Neural crest cell (in vitro differentiated cells): Measurements from ENCODE around the gene CARD19. TPM values are rescaled to one million over a fixed set of nuclear protein-coding genes. Genes with fewer than 3 reads are reported as not detected.

Experiments used
- DNase-seq: peaks from one replicate; pipeline ENCODE4 v3.0.0; 2021; ENCODE audit warnings: low read depth, mixed read lengths, low spot score
- H3K27ac Mint-ChIP-seq: one replicate; pipeline ENCODE4 v1.8.0; 2021; ENCODE audit warnings: mild to moderate bottlenecking, mixed read lengths; ENCODE audit not compliant: unreplicated experiment
- H3K27me3 Mint-ChIP-seq: 2 replicates; pipeline ENCODE4 v1.8.0; 2021; ENCODE audit warnings: low read depth, mild to moderate bottlenecking, mixed read lengths
- H3K36me3 Mint-ChIP-seq: 2 replicates; pipeline ENCODE4 v1.8.0; 2021; ENCODE audit warnings: low read depth, mild to moderate bottlenecking, mixed read lengths
- H3K4me1 Mint-ChIP-seq: 2 replicates; pipeline ENCODE4 v1.8.0; 2021; ENCODE audit warnings: mixed read lengths
- H3K4me3 Mint-ChIP-seq: one replicate; pipeline ENCODE4 v1.8.0; 2021; ENCODE audit warnings: mild to moderate bottlenecking, mixed read lengths
- H3K9me3 Mint-ChIP-seq: 2 replicates; pipeline ENCODE4 v1.8.0; 2021; ENCODE audit warnings: mixed read lengths
- total RNA-seq: library from RNA; stranded (reverse); gene quantifications from 2 replicates; pipeline ENCODE4 v1.2.1, GENCODE V29; 2021
- TF ChIP-seq, protein P1 (sequence below): fragments of 200-600 bp; sonication (generic); conservative IDR thresholded peaks from 2 replicates; pipeline ENCODE4 v1.5.0; 2021; ENCODE audit warnings: antibody characterized with exemption, mild to moderate bottlenecking

CARD19 gene
- total RNA-seq, 1 donor from 2014 or later: 22.1 TPM

DNA sequence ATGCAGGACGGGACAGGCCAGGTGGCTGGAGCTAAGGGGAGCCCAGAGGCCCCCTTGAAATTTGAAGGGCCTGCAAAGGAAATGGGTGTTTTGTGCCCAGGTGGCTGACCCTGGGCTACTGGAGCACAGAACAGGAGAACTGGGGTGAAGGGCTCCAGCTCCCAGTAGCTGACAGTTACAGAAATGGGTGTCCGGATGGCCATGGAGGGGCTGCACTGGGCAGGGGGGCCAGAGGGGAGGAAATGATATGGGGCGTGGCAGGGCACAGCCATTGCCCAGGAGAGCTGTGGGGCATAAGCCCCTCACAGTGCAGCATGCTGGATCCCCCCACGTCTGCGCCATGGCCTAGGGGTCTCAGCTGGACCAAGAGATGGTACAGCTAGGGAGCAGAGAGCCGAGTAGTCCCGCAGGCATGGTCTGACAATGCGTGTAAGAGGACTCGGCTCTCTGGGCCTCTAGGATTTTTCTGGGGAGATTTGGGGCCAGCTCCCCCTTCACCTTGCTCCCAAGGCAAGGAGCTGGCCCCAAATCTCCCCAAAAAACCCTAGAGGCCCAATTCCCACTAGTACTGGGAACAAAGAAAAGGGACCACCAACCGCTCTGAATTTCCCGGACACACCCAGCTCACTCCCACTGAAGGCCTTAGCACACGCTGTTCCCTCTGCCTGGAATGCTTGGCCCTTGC, 7.9 kb upstream of the CARD19 start:
- Mint-ChIP-seq H3K4me3 (no peak overlapping the region), H3K9me3 (no peaks in the 10 kb centered on the region), H3K4me1 (peaks cover 27% of the 10 kb centered on the region), H3K27me3 (peaks cover 2% of the 10 kb centered on the region), H3K27ac (no peak overlapping the region), H3K36me3 (no peaks in the 10 kb centered on the region)
- TF ChIP-seq, protein P1, sequence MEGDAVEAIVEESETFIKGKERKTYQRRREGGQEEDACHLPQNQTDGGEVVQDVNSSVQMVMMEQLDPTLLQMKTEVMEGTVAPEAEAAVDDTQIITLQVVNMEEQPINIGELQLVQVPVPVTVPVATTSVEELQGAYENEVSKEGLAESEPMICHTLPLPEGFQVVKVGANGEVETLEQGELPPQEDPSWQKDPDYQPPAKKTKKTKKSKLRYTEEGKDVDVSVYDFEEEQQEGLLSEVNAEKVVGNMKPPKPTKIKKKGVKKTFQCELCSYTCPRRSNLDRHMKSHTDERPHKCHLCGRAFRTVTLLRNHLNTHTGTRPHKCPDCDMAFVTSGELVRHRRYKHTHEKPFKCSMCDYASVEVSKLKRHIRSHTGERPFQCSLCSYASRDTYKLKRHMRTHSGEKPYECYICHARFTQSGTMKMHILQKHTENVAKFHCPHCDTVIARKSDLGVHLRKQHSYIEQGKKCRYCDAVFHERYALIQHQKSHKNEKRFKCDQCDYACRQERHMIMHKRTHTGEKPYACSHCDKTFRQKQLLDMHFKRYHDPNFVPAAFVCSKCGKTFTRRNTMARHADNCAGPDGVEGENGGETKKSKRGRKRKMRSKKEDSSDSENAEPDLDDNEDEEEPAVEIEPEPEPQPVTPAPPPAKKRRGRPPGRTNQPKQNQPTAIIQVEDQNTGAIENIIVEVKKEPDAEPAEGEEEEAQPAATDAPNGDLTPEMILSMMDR: no peak
- no peak for DNase-seq

DNA sequence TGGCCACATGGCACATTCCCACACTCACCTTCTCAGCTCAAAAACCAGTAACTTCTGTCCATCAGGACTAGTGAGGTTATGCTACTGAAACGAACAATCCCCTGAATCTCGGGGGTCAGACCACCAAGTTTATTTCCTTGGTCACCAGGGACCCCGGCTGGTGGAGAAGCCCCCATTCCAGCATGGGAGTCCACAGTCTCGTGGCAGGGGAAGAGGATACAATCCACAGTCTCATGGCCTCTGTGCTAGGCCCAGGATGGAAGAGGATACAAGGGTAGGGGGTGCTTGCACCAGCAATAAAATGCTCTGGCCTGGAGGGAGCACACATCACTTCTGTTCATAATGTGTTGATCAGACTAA, 7.4 kb upstream of the CARD19 start:
- TF ChIP-seq, protein P1: no peak
- Mint-ChIP-seq H3K27ac (no peak overlapping the region), H3K4me3 (no peak overlapping the region), H3K9me3 (no peaks in the 10 kb centered on the region), H3K27me3 (peaks cover 2% of the 10 kb centered on the region), H3K4me1 (peaks cover 29% of the 10 kb centered on the region), H3K36me3 (no peaks in the 10 kb centered on the region)
- no peak for DNase-seq

DNA sequence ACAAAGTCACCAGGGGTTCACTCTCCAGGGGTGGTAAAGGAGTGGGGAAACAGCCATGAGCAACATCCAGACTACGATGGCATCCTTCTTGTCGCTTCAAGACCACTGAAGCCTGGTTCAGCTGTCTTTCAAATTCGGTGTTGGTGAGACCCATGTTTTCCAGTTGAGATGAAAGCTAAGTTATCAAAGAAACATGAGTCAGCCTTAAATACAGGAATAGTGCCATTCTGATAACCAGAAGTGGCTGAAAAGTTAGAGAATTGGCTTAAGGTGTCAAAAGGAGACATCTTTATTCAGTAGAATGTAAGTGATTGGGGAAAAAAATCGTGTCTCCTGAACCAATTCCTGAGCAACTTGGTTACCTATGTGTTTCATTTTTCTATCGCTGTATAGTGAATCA, 7.0 kb upstream of the CARD19 start:
- H3K27ac Mint-ChIP-seq: no peak overlapping the region
- H3K4me1 Mint-ChIP-seq: peaks cover 28% of the 10 kb centered on the region
- no peaks in the 10 kb centered on the region for H3K36me3 Mint-ChIP-seq
- peaks cover 2% of the 10 kb centered on the region for H3K27me3 Mint-ChIP-seq
- TF ChIP-seq, protein P1: no peak
- no peak overlapping the region for H3K4me3 Mint-ChIP-seq
- DNase-seq: no peak
- H3K9me3 Mint-ChIP-seq: no peaks in the 10 kb centered on the region

DNA sequence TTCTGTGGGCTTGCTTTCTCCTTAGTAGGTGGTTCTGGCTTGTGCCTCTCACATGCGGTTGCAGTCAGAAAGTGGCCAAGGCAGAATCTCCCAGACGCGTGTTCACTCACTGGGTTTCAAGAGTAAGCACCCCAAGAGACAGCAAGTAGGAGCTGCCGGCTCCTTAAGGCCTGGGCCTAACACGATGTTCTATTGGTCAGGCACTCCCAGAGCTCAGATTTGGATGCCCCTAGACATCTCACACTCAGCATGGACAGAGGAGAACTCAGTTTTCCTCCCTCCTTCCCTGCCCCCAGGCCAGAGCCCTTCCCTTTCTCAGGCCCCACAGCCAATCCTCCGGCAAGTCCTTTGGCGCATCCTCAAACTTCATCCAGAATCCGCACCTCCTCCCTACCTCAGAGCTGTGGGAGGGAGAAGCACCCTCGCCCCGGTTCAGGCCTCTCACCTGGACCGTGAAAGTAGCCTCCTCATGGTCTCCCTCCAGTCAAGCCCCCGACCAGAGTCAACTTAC, 6.5 kb upstream of the CARD19 start:
- Mint-ChIP-seq H3K27ac (no peak overlapping the region), H3K9me3 (no peaks in the 10 kb centered on the region), H3K36me3 (no peaks in the 10 kb centered on the region), H3K27me3 (peaks cover 2% of the 10 kb centered on the region), H3K4me1 (peaks cover 30% of the 10 kb centered on the region), H3K4me3 (no peak overlapping the region)
- TF ChIP-seq, protein P1: no peak
- no peak for DNase-seq

DNA sequence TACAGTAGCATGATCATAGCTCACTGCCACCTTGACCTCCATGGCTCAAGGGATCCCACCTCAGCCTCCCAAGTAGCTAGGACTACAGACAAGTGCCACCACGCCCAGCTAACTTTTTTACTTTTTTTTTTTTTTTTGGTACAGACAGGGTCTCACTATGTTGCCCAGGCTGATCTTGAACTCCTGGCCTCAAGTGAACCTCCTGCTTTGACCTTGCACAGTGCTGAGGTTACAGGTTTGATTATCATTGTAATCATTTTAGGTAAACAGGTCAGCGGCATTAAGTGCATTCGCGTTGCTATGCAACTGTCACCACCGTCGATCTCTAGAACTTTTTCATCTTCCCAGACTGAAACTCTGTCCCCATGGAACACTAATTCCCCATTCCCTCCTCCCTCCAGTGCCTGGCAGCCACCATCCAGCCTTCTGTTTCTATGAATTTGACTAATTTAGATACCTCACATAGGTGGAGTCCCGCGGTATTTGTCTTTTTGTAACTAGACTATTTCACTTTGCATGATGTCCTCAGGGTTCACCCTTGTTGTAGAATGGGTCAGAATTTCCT, 5.8 kb upstream of the CARD19 start:
- no peak overlapping the region for H3K27ac Mint-ChIP-seq

More for the DNA sequence above, 5.8 kb upstream of the CARD19 start:
- Mint-ChIP-seq H3K4me1 (peaks cover 32% of the 10 kb centered on the region), H3K4me3 (no peak overlapping the region), H3K36me3 (no peaks in the 10 kb centered on the region), H3K27me3 (peaks cover 2% of the 10 kb centered on the region), H3K9me3 (no peaks in the 10 kb centered on the region)
- TF ChIP-seq, protein P1: no peak
- no peak for DNase-seq
